HK-2 (cell line): Measurements from ENCODE around the gene MYO1E.

Experiments used
- DNase-seq: peaks from one replicate; pipeline ENCODE4 v3.0.0-alpha.2; 2018; ENCODE audit not compliant: unreplicated experiment

Gene MYO1E

GRCh38 chr15:59230531-59231055, 142.1 kb downstream of the MYO1E start:
- DNase-seq, result no peak

GRCh38 chr15:59229453-59229852, 143.2 kb downstream of the MYO1E start:
- DNase-seq, result no peak

- DNase-seq, result no peak
Observed at GRCh38 chr15:59229015-59229414, 143.7 kb downstream of the MYO1E start.

- DNase-seq, result no peak
Observed at GRCh38 chr15:59227021-59227420, 145.7 kb downstream of the MYO1E start.

- no peak for DNase-seq
Observed at GRCh38 chr15:59224474-59224873, 148.2 kb downstream of the MYO1E start.

- no peak for DNase-seq
Observed at GRCh38 chr15:59223736-59224135, 148.9 kb downstream of the MYO1E start.

- DNase-seq, result no peak
Observed at GRCh38 chr15:59222906-59223550, 149.6 kb downstream of the MYO1E start.

GRCh38 chr15:59221511-59222505, 150.9 kb downstream of the MYO1E start:
- DNase-seq, result no peak

- DNase-seq, result no peak
Observed at GRCh38 chr15:59218710-59219109, 154.0 kb downstream of the MYO1E start.

- DNase-seq, result no peak
Observed at GRCh38 chr15:59217876-59218498, 154.7 kb downstream of the MYO1E start.

- DNase-seq, result no peak
Observed at GRCh38 chr15:59216911-59217310, 155.8 kb downstream of the MYO1E start.

GRCh38 chr15:59210186-59210585, 162.5 kb downstream of the MYO1E start:
- no peak for DNase-seq

GRCh38 chr15:59208613-59209249, 163.9 kb downstream of the MYO1E start:
- DNase-seq, result no peak

- DNase-seq, result no peak
Observed at GRCh38 chr15:59206623-59207183, 166.0 kb downstream of the MYO1E start, which contains the start of gene LDHAL6B. Gene LDHAL6B (plus strand): TSS chr15:59206843. CDS start chr15:59206941, 98 bp downstream.

- DNase-seq, result no peak
Observed at GRCh38 chr15:59205839-59206622, 166.6 kb downstream of the MYO1E start.

GRCh38 chr15:59203657-59204056, 169.0 kb downstream of the MYO1E start:
- no peak for DNase-seq

- DNase-seq, result no peak
Observed at GRCh38 chr15:59203008-59203407, 169.7 kb downstream of the MYO1E start.

- no peak for DNase-seq
Observed at GRCh38 chr15:59200560-59200959, 172.1 kb downstream of the MYO1E start.

- peak; percentile 31 for DNase-seq
Observed at GRCh38 chr15:59199626-59200465, 172.8 kb downstream of the MYO1E start.

- no peak for DNase-seq
Observed at GRCh38 chr15:59197454-59197853, 175.2 kb downstream of the MYO1E start.
